Heart right ventricle (tissue), 16 donors: ENCODE measurements around the gene BABAM2. TPM values are rescaled to one million over a fixed set of nuclear protein-coding genes. Genes with fewer than 3 reads are reported as not detected.

Source experiments
- ATAC-seq, 8 donors: fragments of 200-7000 bp; cut with Tn5 transposase; one replicate each; pipeline ENCODE4 v1.9.1; 2020; ENCODE audit warnings: mild to moderate bottlenecking in 8 of 8, moderate library complexity in 8 of 8, moderate number of reproducible peaks in 1 of 8
- DNase-seq, 2 donors: peaks; one replicate each; pipeline ENCODE4 v3.0.0-alpha.2; 2020
- H3K27ac ChIP-seq, 10 donors: fragments of 200-600 bp; sonication (generic) in 2 of 10; one replicate each; pipeline versions ENCODE4 v1.5.0 to v1.8.0; 2020 to 2022; ENCODE audit warnings: mild to moderate bottlenecking in 3 of 10
- H3K27me3 ChIP-seq, 7 donors: fragments of 200-600 bp; one replicate each; pipeline ENCODE4 v1.8.0; 2021 to 2022; ENCODE audit warnings: mild to moderate bottlenecking in 2 of 7
- H3K36me3 ChIP-seq, 9 donors: fragments of 200-600 bp; sonication (generic) in 1 of 9; one replicate each; pipeline versions ENCODE4 v1.5.0 to v1.8.0; 2020 to 2022; ENCODE audit warnings: mild to moderate bottlenecking in 2 of 9
- H3K4me1 ChIP-seq, 9 donors: fragments of 200-600 bp; sonication (generic) in 1 of 9; one replicate each; pipeline versions ENCODE4 v1.5.0 to v1.8.0; 2020 to 2022; ENCODE audit warnings: mild to moderate bottlenecking in 4 of 9
- H3K4me3 ChIP-seq, 10 donors: fragments of 200-600 bp; sonication (generic) in 2 of 10; one replicate each; pipeline versions ENCODE4 v1.5.0 to v1.8.0; 2020 to 2022; ENCODE audit warnings: mild to moderate bottlenecking in 7 of 10, moderate library complexity in 2 of 10
- H3K9me3 ChIP-seq, 11 donors: fragments of 200-600 bp in 10 of 11; sonication (generic) in 2 of 11; one replicate each; pipeline versions ENCODE4 v1.5.0 to v1.8.0; 2013 to 2022; ENCODE audit warnings: mild to moderate bottlenecking in 2 of 11, control low read depth in 1 of 11, moderate library complexity in 1 of 11
- CTCF ChIP-seq, 9 donors: fragments of 200-600 bp; sonication (generic) in 2 of 9; IDR thresholded peaks; one replicate each; pipeline versions ENCODE4 v1.5.0 to v1.8.0; 2021 to 2022; ENCODE audit warnings: antibody characterized with exemption in 9 of 9, mild to moderate bottlenecking in 5 of 9, moderate library complexity in 1 of 9
- WGBS, 2 donors: extraction: QIAGEN DNeasy Blood & Tissue Kit; methylation state at CpG; one replicate each; pipeline ENCODE4 v1.1.7; 2013; ENCODE audit warnings: inconsistent platforms in 1 of 2; 5-methylcytosine and 5-hydroxymethylcytosine counted together
- intact Hi-C, 10 donors: fragments of 100-400 bp; cut with DNase I; formaldehyde crosslinking; loops; one replicate each; pipeline versions ENCODE4 v1.11.1 to v1.14.2; 2022
- polyA plus RNA-seq, 2 donors: library from polyadenylated mRNA; stranded (reverse); fragments of 200-250 nt; gene quantifications; one replicate each; pipeline ENCODE4 v1.2.3, GENCODE V29; 2013
- total RNA-seq, 10 donors: library from RNA; stranded (reverse); fragmentation: NEBNext Ultra II Directional in 3 of 10; extraction: Animal tissue kit (Norgen Biotek cat#: 25700) in 3 of 10; gene quantifications; one replicate each; pipeline versions ENCODE4 v1.2.1 to v1.2.4, GENCODE V29; 2021 to 2023
- donor health status: Arrhythmogenic right ventricular cardiomyopathy.
- donor health status: ischemic (EF 13 %, LVEDD 7.1; RV severe dilation, severe dysfunction).
- donor health status: healthy with polysubstance abuse.
- donor health status: DM: no; HTN: yes; CAD: no.
- donor health status: DM: no; HTN: no; CAD: no.
- donor health status: ischemic (EF 25% LVEDD 6.9; RV normal size, moderate dysfunction).
- donor health status: ischemic (EF 25% LVEDD 5.7; RV mildly dilated, moderate dysfunction).
- donor health status: healthy.
- donor health status: DM: yes; HTN: yes; CAD: no.
- donor health status: Ischemic cardiomyopathy.
- donor health status: ischemic (EF 35%, LVEDD 5.7; RV mildly dilated, moderate dysfunction).
- donor health status: nonischemic (EF 11% LVEDD 7.7; RV severe dilation, severe dysfunction).
- donor health status: DM: yes; HTN: yes; CAD: no.
- donor health status: PGD.
- donor health status: ischemic (EF 29% LVEDD 5.4; RV normal size, mild dysfunction).
- donor health status: nonischemic (EF 23%, LVEDD 6.1; RV moderate dilation, normal function).

Gene BABAM2
- total and polyA plus RNA-seq, 12 donors = 13.3 to 83.4 (median 65.9) TPM

- intact Hi-C loops = loop anchor here in 3 of 10 donors (10.0 kb wide), 3 partner anchors 83 to 163 kb away; no protein-coding TSS in a partner anchor
- Histone ChIP-seq H3K9me3 (no peaks in the 10 kb centered on the region), H3K36me3 (no peaks in the 10 kb centered on the region), H3K27ac (peak overlapping the region in 7 of 10 donors; percentile 29 to 99 (median 98)), H3K4me1 (peaks cover 0 to 42% (median 29%) of the 10 kb centered on the region in 9 donors), H3K4me3 (no peak overlapping the region), H3K27me3 (no peaks in the 10 kb centered on the region)
- TF ChIP-seq CTCF (IDR thresholded peaks at IDR 0.05) = no peak
- DNase-seq (no peak), ATAC-seq (no peak)
- 75 to 78% methylated on average over 3 of the region's 3 CpGs for WGBS, 2 donors
Observed at GRCh38 chr2:27887830-27888229, 2.7 kb upstream of the BABAM2 start.

- ATAC-seq (no peak), DNase-seq (no peak)
- no peaks in the 10 kb centered on the region for H3K36me3 ChIP-seq
- peak overlapping the region in 8 of 10 donors; percentile 49 to 99 (median 98) for H3K27ac ChIP-seq
- no peak for TF ChIP-seq CTCF (IDR thresholded peaks at IDR 0.05)
- peaks cover 0 to 51% (median 34%) of the 10 kb centered on the region in 9 donors for H3K4me1 ChIP-seq
- 50 to 58% methylated on average over 3 of the region's 3 CpGs for WGBS, 2 donors
- no peaks in the 10 kb centered on the region for H3K27me3 ChIP-seq
- H3K9me3 ChIP-seq = no peaks in the 10 kb centered on the region
- intact Hi-C loops = loop anchor here in 3 of 10 donors (10.0 kb wide), 3 partner anchors 84 to 164 kb away; no protein-coding TSS in a partner anchor
- H3K4me3 ChIP-seq = peak overlapping the region in 1 of 10 donors; percentile 82
Observed at GRCh38 chr2:27888790-27889189, 1.7 kb upstream of the BABAM2 start.

DNA sequence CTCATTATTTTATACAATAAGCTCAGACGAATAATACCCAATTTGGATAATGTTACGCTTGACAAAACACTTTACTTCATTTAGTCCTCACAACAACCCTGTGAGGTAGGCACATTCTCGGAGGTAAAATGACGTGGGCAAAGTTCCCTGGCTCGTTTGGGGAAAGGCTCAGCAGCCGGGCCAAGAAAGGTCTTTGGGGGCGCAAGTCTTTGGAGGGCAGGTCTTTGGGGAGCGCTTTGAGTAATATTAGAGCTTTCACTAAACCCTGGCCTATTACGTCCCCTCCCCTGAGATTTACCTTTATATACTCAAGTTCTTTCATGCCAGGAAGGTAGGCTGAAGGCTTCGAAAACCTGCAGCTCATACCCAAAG is 769 bp upstream of the BABAM2 start:
- DNase-seq (peak in 1 of 2 donors; percentile 23), ATAC-seq (peak in 2 of 8 donors; percentile 7 to 8)
- WGBS, 2 donors = 22 to 23% methylated on average over 10 of the region's 10 CpGs
- no peak for TF ChIP-seq CTCF (IDR thresholded peaks at IDR 0.05)
- no peaks in the 10 kb centered on the region for H3K9me3 ChIP-seq
- H3K36me3 ChIP-seq = peaks cover 0 to 4% (median 0%) of the 10 kb centered on the region in 9 donors
- peaks cover 0 to 61% (median 34%) of the 10 kb centered on the region in 9 donors for H3K4me1 ChIP-seq
- peak overlapping the region; percentile 55 to 84 (median 80) for H3K4me3 ChIP-seq
- H3K27ac ChIP-seq = peak overlapping the region; percentile 80 to 99 (median 98)
- intact Hi-C loops = loop anchor here in 8 of 10 donors (1.0 to 10.0 kb wide), 13 partner anchors 33 to 508 kb away; partner anchors contain the start of gene FOSL2 (in 3 of the 8)
- no peaks in the 10 kb centered on the region for H3K27me3 ChIP-seq

DNA sequence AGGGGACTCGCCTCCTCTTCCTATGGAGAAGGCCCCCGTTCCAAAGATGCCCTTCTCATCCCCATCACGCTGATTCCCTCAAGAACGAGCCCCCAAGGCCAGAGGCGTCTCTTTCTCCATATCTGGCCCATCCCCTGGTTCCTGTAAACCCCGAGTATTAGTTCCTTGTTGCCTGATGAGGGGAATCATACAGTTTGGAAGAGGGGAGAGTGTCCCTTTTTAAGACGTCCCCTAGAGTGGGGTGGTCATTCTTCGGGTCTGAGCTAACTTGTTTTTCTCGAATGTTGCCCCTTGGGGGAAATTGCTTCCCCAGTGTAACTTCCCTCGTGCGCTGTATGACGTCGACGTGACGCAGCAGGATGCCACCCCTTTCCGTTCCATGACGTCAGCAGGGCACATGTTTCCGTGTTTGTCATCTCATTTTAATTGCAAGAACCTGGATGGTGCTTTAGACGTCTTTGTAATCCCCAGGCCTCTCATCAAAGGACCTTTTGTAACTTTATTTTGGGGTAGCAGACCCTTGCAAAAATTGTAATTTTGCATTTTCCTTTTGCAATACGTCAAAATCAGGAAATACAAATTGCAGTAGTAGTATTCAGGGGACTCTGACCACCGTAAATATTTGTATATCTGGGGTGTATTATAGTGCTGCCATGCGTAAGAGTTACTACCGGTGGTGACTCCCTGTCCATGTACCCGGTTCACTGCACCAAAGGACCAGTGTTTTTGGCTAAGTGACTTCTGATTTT is 569 bp downstream of the BABAM2 start:
- H3K27ac ChIP-seq = peak overlapping the region; percentile 80 to 99 (median 98)
- peak; percentile 66 to 89 for DNase-seq
- no peaks in the 10 kb centered on the region for H3K9me3 ChIP-seq
- peak overlapping the region; percentile 55 to 84 (median 80) for H3K4me3 ChIP-seq
- peak; percentile 18 to 77 (median 54) for ATAC-seq
- intact Hi-C loops = loop anchor here in 7 of 10 donors (1.0 to 10.0 kb wide), 11 partner anchors 32 to 506 kb away; partner anchors contain the start of gene FOSL2 (in 3 of the 7)
- no peak for TF ChIP-seq CTCF (IDR thresholded peaks at IDR 0.05)
- 17 to 19% methylated on average over 24 of the region's 24 CpGs for WGBS, 2 donors
- peaks cover 0 to 61% (median 34%) of the 10 kb centered on the region in 9 donors for H3K4me1 ChIP-seq
- peaks cover 0 to 18% (median 0%) of the 10 kb centered on the region in 9 donors for H3K36me3 ChIP-seq
- H3K27me3 ChIP-seq = no peaks in the 10 kb centered on the region
